HepG2 (cell line): ENCODE measurements around the gene CRYM. TPM values are rescaled to one million over a fixed set of nuclear protein-coding genes. Genes with fewer than 3 reads are reported as not detected.

Source experiments
- ATAC-seq: fragments of 200-7000 bp; cut with Tn5 transposase; 3 replicates; pipeline ENCODE4 v1.9.1; 2020; ENCODE audit warnings: mild to moderate bottlenecking, moderate library complexity
- BruUV-seq: library from RNA; stranded (reverse); fragments of 400-500 nt; replicated peaks from 2 replicates; lab custom pipeline; 2021; lab: Mats Ljungman, UMichigan
- CTCF ChIA-PET: fragments of 300-600 bp; formaldehyde crosslinking; extraction: SDS; loops from one replicate; lab custom pipeline; 2021; ENCODE audit warnings: low total read pairs, inconsistent platforms, low intra/inter-chr PET ratio; lab: Yijun Ruan, JAX
- POLR2A ChIA-PET: fragments of 350-600 bp; sonication (Branson Sonifier 250); formaldehyde crosslinking; loops from one replicate; lab custom pipeline; 2020; ENCODE audit warnings: antibody characterized with exemption, inconsistent platforms; lab: Yijun Ruan, JAX
- DNase-seq: peaks from one replicate; pipeline ENCODE4 v3.0.0-alpha.2; 2015; ENCODE audit warnings: low spot score
- FAIRE-seq: peaks from 3 replicates; lab custom pipeline; 2011; peaks lifted over from hg19 to GRCh38; lab: Jason Lieb, UNC
- H2AFZ ChIP-seq: one replicate; pipeline ENCODE4 v1.6.1; 2011; ENCODE audit warnings: low read length, inconsistent platforms
- H3K27ac ChIP-seq: fragments of 300-600 bp; 3 replicates; pipeline ENCODE4 v1.8.0; 2011; ENCODE audit warnings: mixed run types, mild to moderate bottlenecking, mixed read lengths, low read length, inconsistent platforms; ENCODE audit not compliant: insufficient read depth; ENCODE audit errors: extremely low read length
- H3K27me3 ChIP-seq, 2 experiments: fragments of 200-600 bp in 1 of 2; 2 replicates in 1 of 2; 3 replicates in 1 of 2; pipeline versions ENCODE4 v1.6.0 to v1.8.0; 2011; ENCODE audit warnings: low read length in 2 of 2, mild to moderate bottlenecking in 2 of 2, moderate library complexity in 2 of 2, inconsistent platforms in 1 of 2; ENCODE audit not compliant: insufficient read depth in 2 of 2, control insufficient read depth in 1 of 2
- H3K36me3 ChIP-seq, 2 experiments: fragments of 200-600 bp in 1 of 2; replicated peaks in 1 of 2; 2 replicates in 1 of 2; 3 replicates in 1 of 2; pipeline versions ENCODE4 v1.5.1 to v1.8.0; 2011; ENCODE audit warnings: low read length in 2 of 2, inconsistent platforms in 1 of 2; ENCODE audit not compliant: insufficient read depth in 2 of 2, control insufficient read depth in 1 of 2
- H3K4me1 ChIP-seq: 2 replicates; pipeline ENCODE4 v1.5.1; 2012; ENCODE audit warnings: low read length, inconsistent platforms; ENCODE audit not compliant: insufficient read depth
- H3K4me2 ChIP-seq: 2 replicates; pipeline ENCODE4 v1.6.0; 2011; ENCODE audit warnings: low read depth, low read length, inconsistent platforms
- H3K4me3 ChIP-seq, 3 experiments: fragments of 200-600 bp in 1 of 3; sonication (generic), shearing (Covaris generic) in 1 of 3; replicated peaks in 1 of 3; 2 replicates each; pipeline ENCODE4 v1.5.1; 2011 to 2016; ENCODE audit warnings: low read length in 3 of 3, inconsistent platforms in 2 of 3, low read depth in 2 of 3, mild to moderate bottlenecking in 2 of 3, control low read depth in 1 of 3, mixed read lengths in 1 of 3; ENCODE audit not compliant: insufficient read depth in 1 of 3
- H3K79me2 ChIP-seq: one replicate; pipeline ENCODE4 v1.6.1; 2011; ENCODE audit warnings: low read length, inconsistent platforms; ENCODE audit not compliant: insufficient read depth
- H3K9ac ChIP-seq: 2 replicates; pipeline ENCODE4 v1.6.0; 2011; ENCODE audit warnings: mild to moderate bottlenecking, low read depth, low read length, inconsistent platforms; ENCODE audit not compliant: insufficient read depth
- H3K9me3 ChIP-seq: 2 replicates; pipeline ENCODE4 v1.5.1; 2012; ENCODE audit warnings: mild to moderate bottlenecking, low read length
- H4K20me1 ChIP-seq: 2 replicates; pipeline ENCODE4 v1.6.0; 2011; ENCODE audit warnings: inconsistent platforms, mild to moderate bottlenecking, low read length, moderate library complexity; ENCODE audit not compliant: insufficient read depth
- BORCS8-MEF2B ChIP-seq: sonication (generic); formaldehyde crosslinking; IDR thresholded peaks from 2 replicates; pipeline ENCODE4 v1.8.0; 2022; ENCODE audit warnings: mild to moderate bottlenecking, missing genetic modification reagents
- CHCHD3 ChIP-seq: sonication (generic); formaldehyde crosslinking; IDR thresholded peaks from 2 replicates; pipeline ENCODE4 v1.8.0; 2022; ENCODE audit warnings: mild to moderate bottlenecking, missing genetic modification reagents, moderate library complexity
- GATAD2A ChIP-seq: IDR thresholded peaks from 2 replicates; pipeline ENCODE4 v1.6.1; 2016
- GTF3A ChIP-seq: sonication (generic); formaldehyde crosslinking; conservative IDR thresholded peaks from 2 replicates; pipeline ENCODE4 v1.4.0; 2020; ENCODE audit warnings: mild to moderate bottlenecking, missing genetic modification reagents
- KDM6A ChIP-seq: IDR thresholded peaks from 2 replicates; pipeline ENCODE4 v1.6.1; 2016; ENCODE audit warnings: low read depth
- NCOA5 ChIP-seq: sonication (generic); formaldehyde crosslinking; IDR thresholded peaks from 2 replicates; pipeline ENCODE4 v1.4.0; 2020; ENCODE audit warnings: missing genetic modification reagents
- POLR2AphosphoS2 ChIP-seq: IDR thresholded peaks from 2 replicates; pipeline ENCODE4 v1.6.1; 2011; ENCODE audit warnings: low read depth, low read length, improper control_type of control experiment
- RERE ChIP-seq: IDR thresholded peaks from 2 replicates; pipeline ENCODE4 v1.6.1; 2016; ENCODE audit warnings: low read depth, missing genetic modification reagents, missing compliant biosample characterization
- SRSF1 ChIP-seq: fragments of 200-400 bp; formaldehyde crosslinking; optimal IDR thresholded peaks from 2 replicates; pipeline ENCODE3; 2017; ENCODE audit warnings: mild to moderate bottlenecking, low read depth, low read length, moderate library complexity
- UBTF ChIP-seq: sonication (generic); formaldehyde crosslinking; IDR thresholded peaks from 2 replicates; pipeline ENCODE4 v1.4.0; 2020; ENCODE audit warnings: mild to moderate bottlenecking, missing genetic modification reagents
- ZBTB38 ChIP-seq: sonication (generic); formaldehyde crosslinking; IDR thresholded peaks from 2 replicates; pipeline ENCODE4 v1.5.1; 2020; ENCODE audit warnings: mild to moderate bottlenecking, missing genetic modification reagents
- ZGPAT ChIP-seq: IDR thresholded peaks from 2 replicates; pipeline ENCODE4 v1.6.1; 2016; ENCODE audit warnings: mild to moderate bottlenecking
- ZNF280B ChIP-seq: sonication (generic); formaldehyde crosslinking; IDR thresholded peaks from 2 replicates; pipeline ENCODE4 v1.5.0; 2020; ENCODE audit warnings: missing genetic modification reagents, mild to moderate bottlenecking, borderline replicate concordance
- ZNF282 ChIP-seq: fragments of 450-650 bp; IDR thresholded peaks from 2 replicates; pipeline ENCODE4 v1.6.1; 2018; ENCODE audit not compliant: partially characterized antibody
- ZNF83 ChIP-seq: sonication (generic); formaldehyde crosslinking; IDR thresholded peaks from 2 replicates; pipeline ENCODE4 v1.4.0; 2020; ENCODE audit warnings: missing genetic modification reagents, mild to moderate bottlenecking, borderline replicate concordance
- WGBS: methylation state at CpG from one replicate; pipeline ENCODE4 v1.1.6; 2017; ENCODE audit warnings: low lambda C conversion rate; 5-methylcytosine and 5-hydroxymethylcytosine counted together
- in situ Hi-C: cut with HindIII; loops from 2 replicates; pipeline ENCODE4 v1.10.0; 2017; ENCODE audit warnings: low pct_unique_long_range_greater_than_20kb; ENCODE audit not compliant: extremely low pct_ligation_motif_present
- intact Hi-C: fragments of 100-400 bp; cut with micrococcal nuclease; formaldehyde crosslinking; loops from one replicate; pipeline ENCODE4 v1.10.0; 2022; ENCODE audit not compliant: unreplicated experiment
- polyA plus RNA-seq, 8 experiments: library from polyadenylated mRNA; depleted of rRNA in 3 of 8; stranded (reverse) in 7 of 8; unstranded in 1 of 8; fragments of >200 nt; fragmentation: Illumina TruSeq in 4 of 8; extraction: Trizol in 4 of 8; gene quantifications; 2 replicates each; pipeline versions ENCODE4 v1.2.1 to v1.2.3, GENCODE V29; 2011 to 2016; ENCODE audit warnings: low read depth in 4 of 8, missing spikeins in 1 of 8, mixed read lengths in 1 of 8; ENCODE audit not compliant: insufficient read depth in 1 of 8
- total RNA-seq, 5 experiments: library from RNA; depleted of rRNA; stranded (reverse); fragments of >200 nt; fragmentation: Illumina TruSeq; extraction: Trizol; gene quantifications; 2 replicates each; pipeline ENCODE4 v1.2.3, GENCODE V29; 2016; ENCODE audit warnings: low read depth in 1 of 5

The CRYM gene
- total and polyA plus RNA-seq, 2 of the 13 experiments (the other 11 are each of a cell fraction or from before 2014, with no cell fraction given) = 1.9 to 2.2 TPM

GRCh38 chr16:21276090-21276489 lies 2.0 kb downstream of the CRYM start:
- DNase-seq (no peak), FAIRE-seq (no peak), ATAC-seq (no peak)
- Histone ChIP-seq H3K9ac (no peak overlapping the region), H3K4me1 (peaks cover 38% of the 10 kb centered on the region), H3K9me3 (no peaks in the 10 kb centered on the region), H3K4me3 (no peak overlapping the region), H3K27me3 (peaks cover 0 to 18% of the 10 kb centered on the region in 2 experiments; a peak in 2 of 5 replicates), H3K4me2 (no peak overlapping the region), H3K36me3 (no peaks in the 10 kb centered on the region), H3K27ac (no peak overlapping the region), H3K79me2 (no peaks in the 10 kb centered on the region), H4K20me1 (no peaks in the 10 kb centered on the region), H2AFZ (no peak overlapping the region)
- 74% methylated on average over 9 of the region's 9 CpGs for WGBS
- BruUV-seq = no TSS peak
- in situ Hi-C loops = loop anchor here (5.0 kb wide), 1 partner anchor 89 kb away; no protein-coding TSS in a partner anchor
- intact Hi-C loops = loop anchor here (5.0 kb wide), 1 partner anchor 44 kb away; the partner anchor contains the start of gene ANKS4B
- POLR2A ChIA-PET = no interaction called here
- CTCF ChIA-PET = interaction anchor here (1.2 to 3.9 kb wide), 2 partner anchors 87 kb away, joined by 3 to 58 read pairs; no protein-coding TSS in a partner anchor
- no peak for TF ChIP-seq RERE (CRISPR knock-in tag)
- no peak for TF ChIP-seq ZNF280B (CRISPR knock-in tag)
- no peak for TF ChIP-seq ZNF83
- no peak for TF ChIP-seq SRSF1
- no peak for TF ChIP-seq GATAD2A (CRISPR knock-in tag)
- TF ChIP-seq ZNF282 = no peak
- no peak for TF ChIP-seq ZBTB38
- TF ChIP-seq NCOA5 (CRISPR knock-in tag) = no peak
- TF ChIP-seq CHCHD3 (CRISPR knock-in tag) = no peak
- TF ChIP-seq BORCS8-MEF2B = no peak
- TF ChIP-seq ZGPAT (CRISPR knock-in tag) = no peak
- TF ChIP-seq GTF3A (CRISPR knock-in tag) = no peak
- TF ChIP-seq KDM6A = no peak
- TF ChIP-seq UBTF (CRISPR knock-in tag) = no peak
- no peak for TF ChIP-seq POLR2AphosphoS2
